Astrocyte (in vitro differentiated cells and primary cell): Measurements from ENCODE around the gene ARHGAP40. TPM values are rescaled to one million over a fixed set of nuclear protein-coding genes. Genes with fewer than 3 reads are reported as not detected.
A peak's percentile ranks its signal among the peaks of the same experiment; 100 is the strongest.

Experiments used
- DNase-seq: peaks from one replicate; pipeline ENCODE4 v3.0.0-alpha.2; 2010; ENCODE audit warnings: low read depth
- FAIRE-seq: peaks from 2 replicates; lab custom pipeline; 2011; peaks lifted over from hg19 to GRCh38; lab: Jason Lieb, UNC
- H2AFZ ChIP-seq: 2 replicates; pipeline ENCODE4 v1.6.0; 2012; ENCODE audit warnings: low read depth, low read length, inconsistent platforms
- H3K27ac ChIP-seq: 2 replicates; pipeline ENCODE4 v1.5.1; 2011; ENCODE audit warnings: low read depth, low read length, inconsistent platforms
- H3K27me3 ChIP-seq: 2 replicates; pipeline ENCODE4 v1.6.0; 2011; ENCODE audit warnings: low read length, inconsistent platforms; ENCODE audit not compliant: insufficient read depth
- H3K36me3 ChIP-seq: 2 replicates; pipeline ENCODE4 v1.5.1; 2011; ENCODE audit warnings: low read length, inconsistent platforms; ENCODE audit not compliant: insufficient read depth
- H3K4me1 ChIP-seq: 2 replicates; pipeline ENCODE4 v1.5.1; 2011; ENCODE audit warnings: low read length, inconsistent platforms; ENCODE audit not compliant: insufficient read depth
- H3K4me2 ChIP-seq: 2 replicates; pipeline ENCODE4 v1.6.0; 2012; ENCODE audit warnings: low read length, inconsistent platforms
- H3K4me3 ChIP-seq: 2 replicates; pipeline ENCODE4 v1.5.1; 2011; ENCODE audit warnings: low read depth, mild to moderate bottlenecking, low read length, inconsistent platforms; ENCODE audit not compliant: insufficient read depth
- H3K79me2 ChIP-seq: 2 replicates; pipeline ENCODE4 v1.6.0; 2012; ENCODE audit warnings: mild to moderate bottlenecking, low read length, inconsistent platforms; ENCODE audit not compliant: insufficient read depth
- H3K9ac ChIP-seq: 2 replicates; pipeline ENCODE4 v1.6.0; 2012; ENCODE audit warnings: mild to moderate bottlenecking, low read length, inconsistent platforms
- H3K9me3 ChIP-seq: 2 replicates; pipeline ENCODE4 v1.5.1; 2012; ENCODE audit warnings: low read depth, mild to moderate bottlenecking, low read length, inconsistent platforms; ENCODE audit not compliant: insufficient read depth
- H4K20me1 ChIP-seq: 2 replicates; pipeline ENCODE4 v1.6.0; 2012; ENCODE audit warnings: low read length, inconsistent platforms; ENCODE audit not compliant: insufficient read depth
- H3K27ac Mint-ChIP-seq: one replicate; pipeline ENCODE4 v1.8.0; 2021; ENCODE audit warnings: mild to moderate bottlenecking, mixed read lengths; ENCODE audit not compliant: unreplicated experiment
- H3K27me3 Mint-ChIP-seq: one replicate; pipeline ENCODE4 v1.8.0; 2021; ENCODE audit warnings: low read depth, mixed read lengths; ENCODE audit not compliant: unreplicated experiment
- H3K36me3 Mint-ChIP-seq: one replicate; pipeline ENCODE4 v1.8.0; 2021; ENCODE audit warnings: low read depth, mixed read lengths; ENCODE audit not compliant: unreplicated experiment
- H3K4me1 Mint-ChIP-seq: one replicate; pipeline ENCODE4 v1.8.0; 2021; ENCODE audit warnings: low read depth, mixed read lengths; ENCODE audit not compliant: unreplicated experiment
- H3K4me3 Mint-ChIP-seq: one replicate; pipeline ENCODE4 v1.8.0; 2021; ENCODE audit warnings: mild to moderate bottlenecking, moderate library complexity, mixed read lengths; ENCODE audit not compliant: unreplicated experiment
- H3K9me3 Mint-ChIP-seq: one replicate; pipeline ENCODE4 v1.8.0; 2021; ENCODE audit warnings: mild to moderate bottlenecking, mixed read lengths; ENCODE audit not compliant: unreplicated experiment
- EZH2 ChIP-seq: IDR thresholded peaks from 2 replicates; pipeline ENCODE4 v1.6.1; 2012; ENCODE audit warnings: mild to moderate bottlenecking, low read length, inconsistent platforms; ENCODE audit not compliant: insufficient read depth
- total RNA-seq: library from RNA; stranded (reverse); gene quantifications from 2 replicates; pipeline ENCODE4 v1.2.1, GENCODE V29; 2021
- TF ChIP-seq, protein P1 (sequence below): IDR thresholded peaks from 2 replicates; pipeline ENCODE4 v1.5.1; 2011; ENCODE audit warnings: low read depth, mild to moderate bottlenecking, inconsistent platforms, low read length, moderate library complexity; ENCODE audit not compliant: insufficient read depth

Gene ARHGAP40
- total RNA-seq, 1 donor from 2014 or later, result 0.27 TPM

DNA sequence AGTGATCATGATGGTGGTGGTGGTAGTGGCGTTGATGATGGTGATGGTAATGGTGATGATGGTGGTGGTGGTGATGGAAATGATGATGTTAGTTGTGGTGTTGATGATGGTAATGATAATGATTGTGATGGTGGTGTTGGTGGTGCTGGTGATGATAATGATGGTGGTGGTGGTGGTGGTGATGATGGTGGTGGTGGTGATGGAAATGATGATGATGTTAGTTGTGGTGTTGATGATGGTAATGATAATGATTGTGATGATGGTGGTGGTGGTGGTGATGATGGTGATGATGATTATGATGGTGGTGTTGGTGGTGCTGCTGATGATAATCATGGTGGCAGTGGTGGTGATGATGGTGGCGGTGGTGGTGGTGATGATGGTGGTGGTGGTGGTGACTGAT is 51.4 kb downstream of the ARHGAP40 start:
- no peaks in the 10 kb centered on the region for H3K36me3 ChIP-seq
- H4K20me1 ChIP-seq, result no peaks in the 10 kb centered on the region
- TF ChIP-seq, protein P1, sequence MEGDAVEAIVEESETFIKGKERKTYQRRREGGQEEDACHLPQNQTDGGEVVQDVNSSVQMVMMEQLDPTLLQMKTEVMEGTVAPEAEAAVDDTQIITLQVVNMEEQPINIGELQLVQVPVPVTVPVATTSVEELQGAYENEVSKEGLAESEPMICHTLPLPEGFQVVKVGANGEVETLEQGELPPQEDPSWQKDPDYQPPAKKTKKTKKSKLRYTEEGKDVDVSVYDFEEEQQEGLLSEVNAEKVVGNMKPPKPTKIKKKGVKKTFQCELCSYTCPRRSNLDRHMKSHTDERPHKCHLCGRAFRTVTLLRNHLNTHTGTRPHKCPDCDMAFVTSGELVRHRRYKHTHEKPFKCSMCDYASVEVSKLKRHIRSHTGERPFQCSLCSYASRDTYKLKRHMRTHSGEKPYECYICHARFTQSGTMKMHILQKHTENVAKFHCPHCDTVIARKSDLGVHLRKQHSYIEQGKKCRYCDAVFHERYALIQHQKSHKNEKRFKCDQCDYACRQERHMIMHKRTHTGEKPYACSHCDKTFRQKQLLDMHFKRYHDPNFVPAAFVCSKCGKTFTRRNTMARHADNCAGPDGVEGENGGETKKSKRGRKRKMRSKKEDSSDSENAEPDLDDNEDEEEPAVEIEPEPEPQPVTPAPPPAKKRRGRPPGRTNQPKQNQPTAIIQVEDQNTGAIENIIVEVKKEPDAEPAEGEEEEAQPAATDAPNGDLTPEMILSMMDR, result no peak
- TF ChIP-seq EZH2, result no peak
- no peaks in the 10 kb centered on the region for H3K4me1 Mint-ChIP-seq
- H3K79me2 ChIP-seq, result no peaks in the 10 kb centered on the region
- peaks cover 56% of the 10 kb centered on the region for H3K27me3 Mint-ChIP-seq
- H3K4me3 ChIP-seq, result no peak overlapping the region
- H2AFZ ChIP-seq, result no peak overlapping the region
- DNase-seq (no peak), FAIRE-seq (no peak)
- H3K27ac ChIP-seq, result no peak overlapping the region
- H3K4me2 ChIP-seq, result no peak overlapping the region
- no peak overlapping the region for H3K27ac Mint-ChIP-seq
- no peaks in the 10 kb centered on the region for H3K36me3 Mint-ChIP-seq
- no peak overlapping the region for H3K4me3 Mint-ChIP-seq
- H3K27me3 ChIP-seq, result peaks cover 28% of the 10 kb centered on the region
- H3K9me3 ChIP-seq, result no peaks in the 10 kb centered on the region
- H3K9me3 Mint-ChIP-seq, result peaks cover 7% of the 10 kb centered on the region
- no peak overlapping the region for H3K9ac ChIP-seq
- H3K4me1 ChIP-seq, result no peaks in the 10 kb centered on the region

DNA sequence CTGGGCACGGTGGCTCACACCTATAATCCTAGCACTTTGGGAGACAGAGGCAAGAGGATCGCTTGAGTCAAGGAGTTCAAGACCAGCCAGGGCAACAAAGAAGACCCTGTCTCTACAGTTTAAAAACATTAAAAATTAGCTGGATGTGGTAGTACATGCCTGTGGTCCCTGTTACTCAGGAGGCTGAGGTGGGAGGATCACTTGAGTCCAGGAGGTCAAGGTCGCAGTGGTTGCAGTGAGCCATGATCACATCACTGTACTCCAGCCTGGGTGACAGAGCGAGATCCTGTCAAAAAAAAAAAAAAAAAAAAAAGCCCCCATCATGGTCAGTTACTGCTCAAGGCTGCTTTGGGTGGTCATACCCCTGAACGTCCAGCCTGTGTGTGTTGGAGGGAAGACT is 55.8 kb downstream of the ARHGAP40 start:
- H2AFZ ChIP-seq, result no peak overlapping the region
- Mint-ChIP-seq H3K9me3 (peaks cover 7% of the 10 kb centered on the region), H3K27ac (no peak overlapping the region), H3K4me1 (no peaks in the 10 kb centered on the region), H3K36me3 (no peaks in the 10 kb centered on the region), H3K27me3 (peaks cover 65% of the 10 kb centered on the region), H3K4me3 (no peak overlapping the region)
- H4K20me1 ChIP-seq, result no peaks in the 10 kb centered on the region
- H3K36me3 ChIP-seq, result no peaks in the 10 kb centered on the region
- DNase-seq (no peak), FAIRE-seq (no peak)
- H3K27ac ChIP-seq, result no peak overlapping the region
- no peaks in the 10 kb centered on the region for H3K9me3 ChIP-seq
- TF ChIP-seq EZH2, result no peak
- TF ChIP-seq, protein P1, result no peak
- no peaks in the 10 kb centered on the region for H3K4me1 ChIP-seq
- H3K9ac ChIP-seq, result no peak overlapping the region
- H3K4me3 ChIP-seq, result no peak overlapping the region
- no peak overlapping the region for H3K4me2 ChIP-seq
- H3K27me3 ChIP-seq, result peaks cover 16% of the 10 kb centered on the region
- H3K79me2 ChIP-seq, result no peaks in the 10 kb centered on the region

DNA sequence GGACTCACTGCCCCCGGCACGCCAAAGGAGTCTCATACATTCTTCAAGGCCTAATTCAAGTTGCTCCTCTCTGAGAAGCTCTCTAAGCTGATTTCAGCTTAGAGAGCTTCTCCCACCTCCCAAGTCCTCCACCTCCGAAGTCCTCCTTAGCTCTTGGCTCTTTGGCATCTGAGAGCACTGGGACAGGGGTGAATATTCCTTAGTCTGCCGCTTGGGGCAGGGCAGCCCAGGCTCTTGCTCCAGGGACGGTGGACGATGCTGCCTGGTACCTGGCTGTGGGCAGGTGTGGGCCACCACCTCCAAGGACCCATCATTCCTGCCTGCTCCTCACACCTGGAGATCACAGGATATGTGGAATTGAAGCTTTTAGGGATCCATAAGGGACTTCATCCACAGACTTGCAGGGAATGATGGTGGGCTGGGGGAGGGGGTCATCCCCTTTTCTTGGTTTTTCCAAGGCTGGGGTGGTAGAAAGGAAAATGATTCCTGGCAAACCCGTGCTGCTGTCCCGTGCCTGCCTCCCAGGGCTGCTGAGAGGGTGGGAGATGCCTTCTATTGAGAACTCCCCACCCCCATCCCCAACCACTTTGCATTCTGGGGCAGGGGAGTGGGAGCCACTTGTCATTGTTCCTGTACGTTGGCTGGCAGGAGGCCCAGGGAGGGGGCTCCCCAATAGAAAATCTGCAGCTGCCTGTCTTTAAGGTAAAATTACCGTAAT is 57.4 kb downstream of the ARHGAP40 start:
- DNase-seq, result no peak
- H3K27ac ChIP-seq, result no peak overlapping the region

More for the DNA sequence above, 57.4 kb downstream of the ARHGAP40 start:
- Histone ChIP-seq H2AFZ (no peak overlapping the region), H4K20me1 (no peaks in the 10 kb centered on the region), H3K4me2 (no peak overlapping the region), H3K9ac (no peak overlapping the region), H3K36me3 (no peaks in the 10 kb centered on the region), H3K4me1 (no peaks in the 10 kb centered on the region), H3K4me3 (no peak overlapping the region), H3K79me2 (no peaks in the 10 kb centered on the region), H3K9me3 (no peaks in the 10 kb centered on the region), H3K27me3 (peaks cover 18% of the 10 kb centered on the region)
- no peak for TF ChIP-seq EZH2
- TF ChIP-seq, protein P1, result peak; percentile 40
- peaks cover 57% of the 10 kb centered on the region for H3K27me3 Mint-ChIP-seq
- no peak for FAIRE-seq
- H3K4me1 Mint-ChIP-seq, result no peaks in the 10 kb centered on the region
- no peaks in the 10 kb centered on the region for H3K36me3 Mint-ChIP-seq
- no peak overlapping the region for H3K4me3 Mint-ChIP-seq
- H3K9me3 Mint-ChIP-seq, result peaks cover 4% of the 10 kb centered on the region
- no peak overlapping the region for H3K27ac Mint-ChIP-seq
